Stimulated activated memory B cell treated with anti-CD40 and anti-IgM and Interleukin-4, amounts not matched to agents 10 μg/mL and 1 μg/mL and 100 μg/mL, for 72 hours (primary cell): ENCODE data around the gene PDGFD.

Source experiments
- ATAC-seq: fragments of 150-1000 bp; cut with Tn5 transposase; 2 replicates; pipeline ENCODE4 v1.10.0; 2021
- H3K27ac Mint-ChIP-seq: one replicate; pipeline ENCODE4 v1.8.0; 2022; ENCODE audit warnings: mild to moderate bottlenecking, mixed read lengths
- H3K27me3 Mint-ChIP-seq: one replicate; pipeline ENCODE4 v1.8.0; 2022; ENCODE audit warnings: mixed read lengths
- H3K36me3 Mint-ChIP-seq: one replicate; pipeline ENCODE4 v1.8.0; 2022; ENCODE audit warnings: mixed read lengths
- H3K4me1 Mint-ChIP-seq: one replicate; pipeline ENCODE4 v1.8.0; 2022; ENCODE audit warnings: mixed read lengths
- H3K4me3 Mint-ChIP-seq: one replicate; pipeline ENCODE4 v1.8.0; 2022; ENCODE audit warnings: mild to moderate bottlenecking, moderate library complexity, mixed read lengths
- H3K9me3 Mint-ChIP-seq: one replicate; pipeline ENCODE4 v1.8.0; 2022; ENCODE audit warnings: mixed read lengths

The PDGFD gene

DNA sequence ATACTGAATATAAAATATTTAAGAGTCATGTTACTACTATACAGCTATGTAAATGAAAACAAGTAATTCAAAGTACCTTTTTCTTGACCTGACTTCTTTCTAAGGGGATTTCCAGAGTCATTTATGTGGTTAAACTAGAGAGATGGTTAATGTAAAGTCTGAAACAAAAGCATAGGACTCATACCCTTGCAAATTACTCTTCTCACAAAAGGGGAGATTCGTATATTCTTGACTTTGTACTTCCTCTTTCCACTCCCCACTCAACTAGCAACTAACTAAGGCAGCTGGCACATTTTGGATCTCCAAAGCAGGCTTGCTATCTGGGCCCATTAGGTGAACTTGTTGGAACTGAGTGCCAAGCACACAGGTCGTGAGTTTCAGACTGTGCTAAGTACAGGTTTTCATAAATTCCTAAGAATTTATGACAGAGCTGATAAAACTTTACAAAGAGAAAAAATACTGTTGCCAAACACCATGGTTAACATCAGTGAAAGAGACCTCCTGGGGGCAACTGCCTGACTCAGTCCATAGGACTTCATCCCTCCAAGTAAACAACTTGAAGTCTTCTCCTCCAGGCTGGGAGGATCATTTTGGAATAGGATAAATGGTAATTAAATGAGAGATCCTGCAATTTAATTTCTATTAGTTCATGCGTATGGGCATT is 204.5 kb downstream of the PDGFD start:
- Mint-ChIP-seq H3K27ac (no peak overlapping the region), H3K36me3 (peaks cover 5% of the 10 kb centered on the region), H3K27me3 (no peaks in the 10 kb centered on the region), H3K9me3 (no peaks in the 10 kb centered on the region), H3K4me3 (no peak overlapping the region), H3K4me1 (peaks cover 15% of the 10 kb centered on the region)
- ATAC-seq = peak; percentile 91

DNA sequence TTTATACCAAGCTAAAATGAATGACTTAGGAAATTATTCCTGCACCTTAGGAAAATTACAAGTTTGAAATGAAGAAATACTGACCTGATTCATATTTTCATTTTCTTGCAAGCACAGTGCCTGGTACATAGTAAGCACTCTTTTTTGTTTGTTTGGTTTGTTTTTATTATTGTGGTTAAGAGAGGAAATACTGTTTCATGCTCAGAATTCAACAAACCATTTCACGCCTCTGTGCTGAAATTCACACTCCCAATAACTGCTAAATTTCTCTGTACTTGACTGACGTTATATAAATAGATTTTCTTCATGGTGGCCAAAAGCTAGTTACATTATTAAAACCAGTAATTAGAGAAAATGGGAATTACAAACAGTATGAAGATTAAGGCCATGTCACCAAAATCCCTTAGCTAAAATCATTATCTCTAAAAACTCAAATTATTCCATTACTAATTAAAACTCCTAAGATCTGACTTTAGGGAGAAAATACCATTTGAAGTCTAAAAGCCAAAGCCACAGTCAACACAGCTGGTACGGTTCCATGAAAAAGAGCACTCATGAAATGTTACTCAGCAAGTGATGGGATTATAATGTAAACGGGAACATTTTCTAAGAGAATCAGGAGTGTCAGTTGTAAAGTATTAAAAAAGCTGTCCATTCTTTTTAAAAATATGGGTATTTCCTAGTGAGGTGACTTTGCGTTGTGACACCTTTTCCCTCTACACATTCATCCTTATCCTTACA is 205.3 kb downstream of the PDGFD start:
- no peak for ATAC-seq
- no peak overlapping the region for H3K4me3 Mint-ChIP-seq
- no peaks in the 10 kb centered on the region for H3K9me3 Mint-ChIP-seq
- peaks cover 5% of the 10 kb centered on the region for H3K36me3 Mint-ChIP-seq
- H3K27ac Mint-ChIP-seq = no peak overlapping the region
- no peaks in the 10 kb centered on the region for H3K27me3 Mint-ChIP-seq
- peaks cover 15% of the 10 kb centered on the region for H3K4me1 Mint-ChIP-seq

DNA sequence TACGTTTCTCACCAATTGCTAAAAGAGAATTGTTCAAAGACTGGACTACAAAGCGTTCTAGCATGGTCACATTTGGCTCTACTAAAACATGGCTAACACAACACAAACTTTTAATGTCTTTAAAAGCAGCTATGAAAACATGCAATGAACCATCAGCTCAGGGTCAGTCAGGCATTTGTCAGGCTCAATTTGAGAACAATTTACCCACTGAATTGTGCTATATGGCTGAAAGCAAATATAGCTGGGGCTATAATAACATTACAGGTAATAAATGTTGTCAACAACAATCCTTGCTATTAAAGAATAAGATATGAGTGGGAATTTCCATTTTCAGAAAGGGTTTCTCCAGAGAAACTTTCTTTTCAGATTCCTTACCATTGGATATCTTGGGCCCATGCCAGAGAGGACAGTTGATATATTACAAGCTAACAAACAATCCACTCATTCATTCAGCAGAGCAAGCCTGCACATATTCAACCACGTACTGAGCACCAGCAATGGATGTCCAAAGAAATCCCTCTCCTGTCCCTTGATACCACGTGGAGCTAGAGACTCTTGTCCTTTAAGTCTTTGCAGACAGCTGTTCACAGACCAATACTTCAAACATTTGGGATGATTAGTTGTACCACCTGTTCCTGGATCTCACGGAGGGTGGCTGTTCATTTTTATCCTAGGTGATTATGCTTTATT is 210.0 kb downstream of the PDGFD start:
- Mint-ChIP-seq H3K27ac (no peak overlapping the region), H3K36me3 (peaks cover 5% of the 10 kb centered on the region), H3K27me3 (no peaks in the 10 kb centered on the region), H3K4me3 (no peak overlapping the region), H3K9me3 (no peaks in the 10 kb centered on the region), H3K4me1 (peaks cover 7% of the 10 kb centered on the region)
- no peak for ATAC-seq

DNA sequence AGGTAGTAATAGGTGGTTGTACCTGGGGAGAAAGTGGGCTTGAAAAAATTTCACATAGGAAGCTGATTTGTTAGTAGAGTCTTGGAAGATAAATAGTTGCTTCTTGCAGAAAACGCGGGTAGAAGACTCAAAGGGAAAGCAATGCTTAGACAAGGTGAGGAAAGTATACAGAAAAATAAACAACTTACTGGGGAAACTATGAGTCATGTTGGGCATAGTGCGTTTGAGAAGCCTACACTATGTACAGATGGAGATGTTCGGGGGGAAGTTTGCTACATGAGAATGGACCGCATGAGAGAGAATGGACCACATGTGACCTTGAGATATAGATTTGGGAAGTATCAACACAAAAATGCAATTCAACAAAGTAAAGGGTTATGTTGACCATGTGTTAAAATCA is 214.2 kb downstream of the PDGFD start:
- ATAC-seq = no peak
- Mint-ChIP-seq H3K27ac (no peak overlapping the region), H3K9me3 (no peaks in the 10 kb centered on the region), H3K27me3 (no peaks in the 10 kb centered on the region), H3K4me3 (no peak overlapping the region), H3K4me1 (no peaks in the 10 kb centered on the region), H3K36me3 (no peaks in the 10 kb centered on the region)

DNA sequence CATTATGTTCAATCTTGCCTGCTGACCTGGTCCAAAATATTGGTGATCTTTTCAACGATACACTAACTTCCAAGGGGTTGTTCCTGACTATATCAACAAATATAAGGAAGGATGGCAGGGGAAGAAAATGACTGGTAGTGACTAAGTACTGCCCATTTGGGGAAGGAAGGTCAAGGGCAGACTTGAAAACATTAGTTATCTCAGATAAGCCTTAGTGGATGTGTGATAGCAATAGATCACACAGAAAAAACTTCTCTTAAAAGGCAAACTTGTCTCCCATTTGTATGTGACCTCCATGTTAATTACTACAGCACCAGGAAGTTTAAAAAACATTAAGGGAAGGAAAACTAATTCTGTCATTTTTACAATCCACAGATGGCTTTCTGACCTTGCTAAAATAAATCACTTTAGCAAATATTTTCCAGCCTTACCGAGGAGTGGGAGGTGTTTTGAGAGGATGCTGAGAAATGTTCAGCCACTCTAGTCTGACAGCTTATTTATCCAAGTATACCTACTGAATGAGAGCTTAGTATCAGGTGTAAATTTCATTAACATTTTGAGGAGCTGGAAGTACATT is 215.7 kb downstream of the PDGFD start:
- no peak overlapping the region for H3K4me3 Mint-ChIP-seq
- no peaks in the 10 kb centered on the region for H3K9me3 Mint-ChIP-seq
- ATAC-seq = no peak
- no peak overlapping the region for H3K27ac Mint-ChIP-seq
- H3K27me3 Mint-ChIP-seq = no peaks in the 10 kb centered on the region
- H3K36me3 Mint-ChIP-seq = no peaks in the 10 kb centered on the region
- H3K4me1 Mint-ChIP-seq = no peaks in the 10 kb centered on the region

DNA sequence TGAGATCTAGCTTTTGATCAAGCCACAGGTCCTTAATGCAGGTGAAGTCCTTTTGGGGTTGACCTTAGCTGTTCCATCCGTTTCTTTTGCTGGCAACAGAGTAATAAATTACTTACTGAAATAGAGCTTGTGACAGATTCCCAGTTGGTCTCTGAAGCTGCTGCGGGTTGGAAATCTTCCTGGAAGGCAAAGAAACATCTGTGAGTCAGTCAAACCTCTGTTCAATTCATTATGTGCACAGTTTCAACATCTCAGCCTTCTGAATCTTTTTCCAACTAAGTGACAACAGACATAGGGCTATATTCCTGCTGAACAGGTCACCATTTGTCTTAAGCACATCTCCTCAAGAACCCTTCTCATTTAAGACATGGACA is 216.4 kb downstream of the PDGFD start:
- Mint-ChIP-seq H3K4me1 (no peaks in the 10 kb centered on the region), H3K27me3 (no peaks in the 10 kb centered on the region), H3K9me3 (no peaks in the 10 kb centered on the region), H3K4me3 (no peak overlapping the region), H3K27ac (no peak overlapping the region), H3K36me3 (no peaks in the 10 kb centered on the region)
- no peak for ATAC-seq

DNA sequence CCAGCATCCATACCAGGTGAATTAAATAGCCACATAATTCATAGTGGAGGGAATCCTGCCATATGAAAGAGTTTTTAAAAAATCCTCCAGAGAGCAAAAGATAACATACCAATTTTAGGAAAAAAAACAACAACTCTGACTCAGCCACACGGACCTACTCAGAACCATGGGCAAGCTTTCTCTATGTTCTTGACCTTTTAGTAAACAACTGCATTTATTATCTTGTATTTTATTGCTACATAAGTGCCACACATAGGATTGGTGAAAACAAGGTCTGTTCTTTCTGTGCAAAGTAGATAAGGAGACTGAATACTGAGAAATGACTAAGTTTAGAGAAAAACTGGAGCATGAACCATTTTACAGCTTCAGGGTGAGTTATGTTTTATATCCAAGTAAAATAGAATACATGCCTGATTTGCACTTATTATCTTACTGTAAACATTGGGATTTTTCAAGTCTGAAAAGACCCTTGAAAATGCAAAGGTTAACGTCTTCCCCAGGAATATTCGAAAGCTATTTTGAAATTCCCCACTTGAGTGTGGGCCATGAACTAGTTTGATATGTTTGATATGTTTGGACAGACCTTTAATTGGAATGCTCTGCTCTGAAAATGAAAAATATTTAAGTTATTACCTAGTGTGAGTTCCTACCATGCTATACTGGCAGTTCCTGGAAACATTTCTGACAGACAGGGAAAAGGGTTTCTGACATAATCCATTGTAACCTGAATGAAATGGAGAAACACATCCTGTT is 217.0 kb downstream of the PDGFD start:
- H3K4me1 Mint-ChIP-seq = no peaks in the 10 kb centered on the region
- H3K4me3 Mint-ChIP-seq = no peak overlapping the region
- H3K27me3 Mint-ChIP-seq = no peaks in the 10 kb centered on the region
- H3K27ac Mint-ChIP-seq = no peak overlapping the region
- no peak for ATAC-seq
- no peaks in the 10 kb centered on the region for H3K9me3 Mint-ChIP-seq
- no peaks in the 10 kb centered on the region for H3K36me3 Mint-ChIP-seq

DNA sequence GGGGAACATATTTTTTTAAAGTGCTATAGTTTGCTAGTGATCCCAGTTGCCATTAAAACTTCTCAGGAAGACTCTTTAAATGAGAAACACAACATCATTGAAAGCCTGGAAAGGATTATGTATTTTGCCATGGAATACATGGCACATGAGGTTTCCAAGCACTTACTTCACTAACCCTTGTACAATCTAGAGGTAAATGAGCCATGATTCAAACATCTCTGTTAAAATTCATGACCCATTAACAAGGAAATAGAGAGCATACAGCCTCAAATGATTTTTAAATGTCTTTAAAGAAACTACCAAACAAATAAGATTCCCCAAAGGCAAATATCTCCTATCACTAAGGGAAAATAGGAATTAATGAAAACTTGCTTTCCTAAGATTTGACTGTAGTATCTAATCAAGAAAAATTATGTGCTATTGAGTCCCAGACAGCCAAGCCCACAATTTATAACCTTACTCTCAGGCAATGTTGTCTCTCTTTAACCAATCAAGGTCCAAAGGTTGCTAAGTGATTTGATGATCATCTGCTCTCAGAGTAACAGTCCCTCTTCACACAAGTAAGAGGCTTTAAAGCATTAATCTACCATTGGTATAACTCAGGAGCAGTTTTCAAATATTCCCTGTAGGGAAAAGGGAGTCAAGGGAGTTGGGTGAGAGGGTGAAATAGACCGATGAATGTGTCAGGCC is 219.6 kb downstream of the PDGFD start:
- Mint-ChIP-seq H3K36me3 (no peaks in the 10 kb centered on the region), H3K27ac (no peak overlapping the region)

DNA sequence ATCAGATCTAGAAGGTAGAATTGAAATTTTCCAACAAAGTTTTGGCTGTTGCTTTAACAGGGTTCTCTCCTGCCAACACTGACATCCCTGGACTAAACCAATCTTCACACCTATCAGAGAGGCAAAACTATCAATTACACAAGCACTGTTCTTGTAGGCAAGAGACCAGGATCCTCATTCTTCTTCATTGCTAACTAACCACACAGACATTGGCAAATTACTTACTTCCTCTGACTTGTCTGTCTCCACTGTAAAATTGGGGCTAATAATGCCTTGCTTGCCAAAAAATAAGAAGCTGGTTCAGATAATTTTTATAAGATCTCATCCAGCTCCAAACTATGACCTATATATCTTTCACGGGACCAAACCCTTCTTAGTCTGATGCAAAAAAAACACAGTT is 221.3 kb downstream of the PDGFD start:
- no peak overlapping the region for H3K27ac Mint-ChIP-seq
- no peak for ATAC-seq
- no peaks in the 10 kb centered on the region for H3K4me1 Mint-ChIP-seq
- no peaks in the 10 kb centered on the region for H3K27me3 Mint-ChIP-seq
- no peaks in the 10 kb centered on the region for H3K36me3 Mint-ChIP-seq
- H3K4me3 Mint-ChIP-seq = no peak overlapping the region
- no peaks in the 10 kb centered on the region for H3K9me3 Mint-ChIP-seq

More for the DNA sequence above, 219.6 kb downstream of the PDGFD start:
- Mint-ChIP-seq H3K27me3 (no peaks in the 10 kb centered on the region), H3K4me1 (no peaks in the 10 kb centered on the region), H3K4me3 (no peak overlapping the region), H3K9me3 (no peaks in the 10 kb centered on the region)
- ATAC-seq = no peak

DNA sequence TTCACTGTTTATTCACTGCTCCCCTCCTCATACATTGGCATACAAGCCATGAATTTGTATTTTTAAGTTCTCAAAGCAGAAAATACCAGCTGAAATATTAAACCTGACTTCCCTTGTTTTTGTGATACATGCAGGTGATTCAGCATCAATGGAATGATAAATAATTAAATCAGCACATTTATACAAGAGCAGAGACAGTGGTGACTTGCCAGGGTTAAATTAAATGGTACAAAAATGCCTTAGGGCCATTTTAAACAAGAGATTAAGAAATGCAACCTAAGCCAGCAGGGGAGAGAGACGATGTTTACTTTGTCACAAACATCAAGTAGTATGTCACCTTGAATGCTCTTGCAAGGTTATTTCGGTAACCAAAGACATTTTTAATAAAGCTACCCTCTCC is 223.4 kb downstream of the PDGFD start:
- no peak overlapping the region for H3K4me3 Mint-ChIP-seq
- H3K27me3 Mint-ChIP-seq = no peaks in the 10 kb centered on the region
- H3K4me1 Mint-ChIP-seq = no peaks in the 10 kb centered on the region
- H3K27ac Mint-ChIP-seq = no peak overlapping the region
- H3K36me3 Mint-ChIP-seq = no peaks in the 10 kb centered on the region
- H3K9me3 Mint-ChIP-seq = no peaks in the 10 kb centered on the region
- no peak for ATAC-seq

DNA sequence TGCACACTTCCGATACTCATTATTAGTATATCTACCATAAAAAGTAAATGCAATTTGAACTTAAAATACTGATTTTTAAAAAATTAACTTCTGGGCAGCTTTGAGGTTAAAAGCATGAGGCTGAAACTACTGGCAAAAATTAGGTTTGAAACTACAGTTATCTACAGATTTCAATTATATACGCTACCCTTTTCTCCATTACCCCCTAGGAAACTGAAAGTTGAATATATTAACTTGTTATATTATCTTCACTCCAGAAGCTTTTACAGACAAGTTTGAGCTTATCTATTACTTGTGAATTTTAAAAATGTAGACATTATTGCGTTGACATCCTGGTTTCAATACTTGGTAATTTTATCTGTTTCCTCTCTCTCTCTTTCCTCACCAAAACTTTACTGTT is 224.3 kb downstream of the PDGFD start:
- no peaks in the 10 kb centered on the region for H3K27me3 Mint-ChIP-seq
- no peak overlapping the region for H3K4me3 Mint-ChIP-seq
- H3K27ac Mint-ChIP-seq = no peak overlapping the region
- no peaks in the 10 kb centered on the region for H3K4me1 Mint-ChIP-seq
- no peak for ATAC-seq
- H3K36me3 Mint-ChIP-seq = no peaks in the 10 kb centered on the region
- H3K9me3 Mint-ChIP-seq = no peaks in the 10 kb centered on the region

DNA sequence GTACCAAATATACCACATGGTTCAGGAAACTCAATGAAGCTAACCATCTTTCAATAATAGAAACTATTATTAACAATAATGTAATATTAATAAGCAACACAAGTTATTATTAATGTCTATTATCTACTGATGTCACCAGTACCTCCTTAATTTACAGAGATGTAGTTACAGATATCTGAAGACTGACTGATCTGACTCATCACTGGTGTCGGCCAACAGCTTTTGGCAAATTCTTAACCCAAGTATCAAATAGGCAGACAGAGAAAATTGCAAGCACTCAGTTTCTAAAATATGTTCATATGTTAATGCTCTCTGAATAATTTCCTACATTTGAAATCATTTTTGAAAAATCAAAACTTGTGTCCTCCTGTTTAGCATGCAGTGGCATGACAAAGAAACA is 227.9 kb downstream of the PDGFD start:
- Mint-ChIP-seq H3K27ac (no peak overlapping the region), H3K4me3 (no peak overlapping the region), H3K27me3 (no peaks in the 10 kb centered on the region), H3K36me3 (no peaks in the 10 kb centered on the region), H3K9me3 (no peaks in the 10 kb centered on the region), H3K4me1 (no peaks in the 10 kb centered on the region)
- ATAC-seq = no peak

DNA sequence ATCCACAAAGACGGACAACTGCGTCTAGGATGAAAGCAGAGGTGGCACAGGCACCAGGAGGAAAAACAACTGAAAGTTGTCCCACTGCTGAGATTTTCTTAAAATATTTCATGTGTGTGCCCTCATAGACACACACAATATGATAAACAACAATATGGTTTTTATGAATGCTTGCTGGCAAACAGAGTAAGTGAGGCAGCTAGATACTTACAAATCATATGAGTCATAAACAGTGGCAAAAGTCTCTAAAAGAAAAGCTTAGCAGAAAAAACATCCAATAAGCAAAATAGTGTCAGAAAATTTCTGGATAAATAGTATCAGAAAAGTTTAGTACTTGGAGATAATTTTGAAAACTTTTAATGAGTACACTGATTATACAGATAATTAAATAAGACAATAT is 228.7 kb downstream of the PDGFD start:
- no peak for ATAC-seq
- Mint-ChIP-seq H3K9me3 (no peaks in the 10 kb centered on the region), H3K27ac (no peak overlapping the region), H3K36me3 (no peaks in the 10 kb centered on the region), H3K27me3 (no peaks in the 10 kb centered on the region), H3K4me3 (no peak overlapping the region), H3K4me1 (peaks cover under 1% of the 10 kb centered on the region)

DNA sequence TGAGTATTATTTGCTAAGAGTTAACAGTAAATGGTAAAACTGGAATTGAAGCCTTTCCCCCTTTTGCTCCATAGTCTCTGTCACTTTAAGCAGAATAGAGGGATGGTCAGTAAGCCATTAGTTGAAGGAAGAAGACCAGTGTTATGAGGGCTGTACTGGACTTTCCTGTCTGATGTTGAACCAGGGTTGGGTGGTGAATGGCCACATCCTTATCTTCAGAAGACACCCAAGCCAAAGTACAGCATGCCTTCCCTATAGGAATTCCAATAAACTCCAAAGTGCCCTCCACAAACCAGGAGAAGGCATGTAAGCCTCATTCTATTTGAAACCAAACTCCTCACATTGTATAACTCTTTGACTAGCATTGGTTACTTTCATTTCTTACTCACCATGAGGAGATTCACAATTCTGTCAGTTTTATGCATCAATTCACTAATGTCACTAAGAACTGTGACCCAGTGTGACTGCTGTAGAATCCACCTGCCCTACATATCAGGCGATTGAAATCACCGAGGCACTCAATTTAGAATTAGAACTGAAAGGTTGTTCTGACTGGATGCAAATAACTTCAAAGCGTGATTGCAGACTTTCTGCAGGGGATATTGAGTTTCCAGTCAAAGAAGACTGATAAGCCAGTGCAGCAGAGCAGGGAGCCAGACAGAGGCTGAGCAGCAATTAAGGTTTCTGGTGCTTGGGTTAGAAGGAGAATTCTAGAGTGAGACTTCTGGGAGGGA is 234.6 kb downstream of the PDGFD start:
- peaks cover 18% of the 10 kb centered on the region for H3K4me1 Mint-ChIP-seq
- no peaks in the 10 kb centered on the region for H3K9me3 Mint-ChIP-seq
- H3K27ac Mint-ChIP-seq = no peak overlapping the region
- no peak overlapping the region for H3K4me3 Mint-ChIP-seq
- no peaks in the 10 kb centered on the region for H3K27me3 Mint-ChIP-seq
- ATAC-seq = peak; percentile 53
- no peaks in the 10 kb centered on the region for H3K36me3 Mint-ChIP-seq
